Inferior parietal cortex (tissue), 1 donor: Measurements from ENCODE around the gene TNNI3.

ENCODE experiments used
- DNase-seq: peaks from one replicate; pipeline ENCODE4 v3.0.0-alpha.2; 2016; ENCODE audit errors: extremely low spot score

The TNNI3 gene

GRCh38 chr19:55147545-55148251, 9.8 kb downstream of the TNNI3 start:
- DNase-seq = no peak

- peak; percentile 20 for DNase-seq
These were observed 10.7 kb downstream of the TNNI3 start for GRCh38 chr19:55146705-55147273.

GRCh38 chr19:55146078-55146704, 11.3 kb downstream of the TNNI3 start:
- no peak for DNase-seq

DNA sequence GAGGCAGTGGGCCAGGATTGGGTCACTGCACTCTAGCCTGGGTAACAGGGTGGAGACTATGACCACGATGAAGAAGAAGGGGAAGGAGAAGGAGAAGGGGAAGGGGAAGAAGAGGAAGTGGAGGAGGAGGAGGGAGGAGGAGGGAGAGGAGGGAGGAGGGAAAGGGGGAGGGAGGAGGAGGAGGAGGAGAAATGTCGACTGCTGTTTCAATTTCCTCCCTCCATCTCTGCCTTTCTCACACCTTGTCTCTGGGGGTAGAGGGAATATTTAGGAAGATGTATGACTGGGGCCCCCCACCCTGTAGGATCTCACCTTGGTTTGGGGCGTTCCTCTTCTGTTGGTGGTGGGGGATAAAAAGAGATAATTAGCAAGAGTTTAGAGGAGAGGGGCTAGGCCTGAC, 12.3 kb downstream of the TNNI3 start:
- no peak for DNase-seq

- DNase-seq = no peak
These were observed 15.8 kb downstream of the TNNI3 start for GRCh38 chr19:55141696-55142095.

GRCh38 chr19:55137915-55138314, 19.6 kb downstream of the TNNI3 start:
- no peak for DNase-seq

DNA sequence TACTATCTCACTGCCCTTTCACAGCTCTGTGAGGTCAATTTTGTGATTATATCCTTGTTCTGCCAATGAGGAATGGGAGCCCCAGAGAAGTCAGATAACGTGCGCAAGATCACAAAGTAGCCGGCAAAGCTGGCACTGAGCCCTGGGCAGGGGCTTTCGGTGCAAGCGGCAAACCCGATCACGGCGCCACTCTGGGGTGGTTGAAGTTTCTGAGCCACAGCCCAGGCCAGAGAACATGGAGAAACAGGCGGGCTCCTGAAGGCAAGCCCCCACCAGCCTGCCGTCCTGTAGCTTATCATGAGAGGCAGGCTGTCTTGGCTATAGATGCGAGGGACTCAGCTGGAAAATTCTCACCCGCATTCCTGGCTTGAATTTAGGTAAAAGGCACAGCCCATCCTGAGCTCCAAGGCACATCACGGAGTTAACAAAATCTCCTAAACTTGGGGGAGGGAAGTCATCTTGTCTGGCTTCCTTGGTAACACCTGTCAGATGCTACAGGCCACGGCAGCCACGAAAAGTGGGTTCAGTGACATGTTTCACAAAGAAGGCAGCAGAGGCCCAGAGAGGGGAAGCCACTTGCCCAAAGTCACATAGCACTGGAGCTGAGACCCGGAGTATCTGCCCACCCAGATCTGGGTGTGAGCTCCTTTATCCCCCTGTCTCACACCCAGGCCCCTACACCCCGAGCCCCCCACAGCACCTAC, 21.0 kb downstream of the TNNI3 start:
- DNase-seq = no peak

DNA sequence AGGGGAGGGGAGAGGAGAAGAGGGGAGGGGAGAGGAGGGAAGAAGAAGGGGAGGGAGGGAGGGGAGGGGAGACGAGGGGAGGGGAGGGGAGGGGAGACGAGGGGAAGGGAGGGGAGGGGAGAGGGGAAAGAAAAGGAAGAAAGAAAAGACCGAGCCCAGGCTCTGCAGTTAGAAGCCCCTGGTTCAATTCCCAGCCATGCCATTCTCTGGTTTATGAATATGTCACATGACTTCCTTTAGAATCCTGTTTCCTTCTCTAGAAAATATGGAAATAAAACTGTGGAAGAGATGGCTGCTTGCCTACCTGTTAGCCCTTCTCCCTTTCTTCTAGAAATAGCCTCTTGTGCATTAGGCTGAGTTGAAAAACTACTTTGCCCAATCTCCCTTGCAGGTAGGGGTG, 22.8 kb downstream of the TNNI3 start:
- DNase-seq = no peak

DNA sequence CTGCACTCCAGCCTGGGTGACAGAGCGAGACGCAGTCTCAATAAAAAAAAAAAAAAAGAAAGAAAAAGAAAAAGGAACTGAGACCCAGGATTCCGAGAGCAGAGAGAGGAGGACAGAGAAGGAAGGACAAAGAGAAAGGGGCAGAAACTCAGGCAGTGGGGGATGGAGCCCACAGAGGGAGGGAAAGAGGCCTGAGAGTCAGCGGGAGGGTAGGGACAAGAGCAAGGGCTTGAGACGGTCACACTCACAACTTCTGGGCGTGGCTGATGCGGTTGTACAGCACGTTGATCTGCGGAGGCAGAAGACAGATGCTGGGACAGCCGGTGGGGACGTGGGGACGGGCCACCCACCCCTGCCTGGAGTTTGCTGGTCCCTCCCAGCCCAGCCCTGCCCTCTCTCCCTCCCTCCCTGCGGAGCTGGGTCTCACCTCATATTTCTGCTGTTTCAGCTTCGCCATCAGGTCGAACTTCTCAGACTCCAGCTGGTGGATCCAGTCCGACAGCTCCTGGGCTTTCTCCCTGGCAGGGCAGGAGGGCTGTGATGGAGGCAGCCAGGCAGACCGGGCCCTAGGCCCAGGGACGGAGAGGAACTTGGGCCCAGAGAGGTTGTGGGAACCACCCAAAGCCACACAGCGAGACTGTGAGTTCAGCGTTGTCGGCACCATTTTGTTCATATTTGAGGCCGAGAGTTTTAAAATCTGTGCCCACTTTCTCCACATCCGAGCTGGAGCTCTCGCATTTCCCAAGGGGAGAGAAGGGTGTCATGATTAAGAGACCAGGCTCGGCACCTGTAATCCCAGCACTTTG, 23.7 kb downstream of the TNNI3 start:
- no peak for DNase-seq

GRCh38 chr19:55132453-55133129, 24.9 kb downstream of the TNNI3 start:
- DNase-seq = no peak

GRCh38 chr19:55131421-55131820, 26.1 kb downstream of the TNNI3 start:
- no peak for DNase-seq

- no peak for DNase-seq
These were observed 38.5 kb downstream of the TNNI3 start for GRCh38 chr19:55119053-55119452.

DNA sequence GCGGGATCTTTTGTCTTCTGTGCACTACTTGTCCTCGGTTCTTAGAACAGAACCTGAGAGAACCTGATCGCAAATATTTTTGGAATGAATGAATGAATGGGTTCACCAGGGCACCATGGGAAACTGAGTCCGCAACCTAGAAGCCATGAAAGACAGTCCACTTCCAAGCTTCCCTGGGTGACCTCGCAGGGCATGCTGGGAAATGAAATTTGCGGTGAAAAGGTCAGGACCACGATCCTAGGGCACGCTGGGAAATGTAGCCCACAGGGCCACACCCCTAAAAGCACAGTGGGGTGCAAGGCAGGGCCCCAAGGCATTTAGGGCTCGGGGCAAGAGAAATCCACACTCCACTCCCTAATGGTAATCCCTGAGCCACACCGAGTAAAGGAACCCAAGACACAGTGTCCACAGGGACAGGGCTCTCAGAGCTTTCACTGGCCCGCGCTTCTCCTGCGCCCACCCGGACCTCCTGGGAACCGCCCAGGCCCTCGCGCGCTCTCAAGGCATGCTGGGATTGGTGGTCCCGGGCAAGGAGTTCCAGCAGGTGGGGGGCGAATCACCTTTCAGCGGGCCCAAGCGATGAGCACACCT, 39.0 kb downstream of the TNNI3 start:
- DNase-seq = peak; percentile 79

GRCh38 chr19:55117663-55118391, 39.7 kb downstream of the TNNI3 start:
- peak; percentile 99 for DNase-seq

DNA sequence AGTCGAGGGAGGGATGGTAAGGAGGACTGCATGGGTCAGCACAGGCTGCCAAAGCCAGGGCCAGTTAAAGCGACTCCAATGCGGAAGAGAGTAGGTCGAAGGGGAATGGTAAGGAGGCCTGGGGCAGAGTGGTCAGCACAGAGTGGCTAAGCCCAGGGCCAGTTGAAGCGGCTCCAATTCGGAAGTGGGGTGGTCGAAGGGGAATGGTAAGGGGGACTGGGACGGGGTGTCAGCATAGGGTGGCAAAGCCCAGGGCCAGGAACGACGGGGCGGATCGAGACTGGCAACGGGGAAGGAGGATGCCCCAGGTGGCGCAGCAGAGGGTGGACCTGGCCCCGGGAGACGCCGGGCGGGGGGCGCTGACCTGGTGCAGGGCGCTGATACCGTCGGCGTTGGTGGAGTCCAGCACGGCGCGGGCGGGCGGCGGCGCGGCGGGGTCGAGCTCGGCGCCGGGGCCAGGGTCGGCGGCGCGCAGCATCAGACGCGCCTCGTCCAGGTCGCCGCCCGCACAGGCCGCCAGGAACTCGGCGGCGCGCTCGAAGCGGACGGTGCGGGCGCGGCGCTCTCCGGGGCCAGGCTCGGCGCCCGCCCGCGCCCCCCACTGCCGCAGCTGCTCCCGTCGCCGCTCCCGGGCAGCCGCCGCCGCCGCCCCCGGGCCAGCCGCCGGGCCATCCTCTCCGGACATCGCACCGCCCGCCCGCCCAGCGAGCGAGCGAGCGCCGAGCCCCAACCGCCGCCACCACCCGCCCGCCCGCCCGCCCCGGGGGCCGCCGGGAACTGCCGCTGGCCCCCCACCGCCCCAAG, 40.5 kb downstream of the TNNI3 start, which contains the start of gene PPP1R12C:
TSS of gene PPP1R12C (minus strand) at position 779 of the 804 bp plus-strand sequence. CDS start at position 685, 94 bp downstream.
- DNase-seq = no peak

DNA sequence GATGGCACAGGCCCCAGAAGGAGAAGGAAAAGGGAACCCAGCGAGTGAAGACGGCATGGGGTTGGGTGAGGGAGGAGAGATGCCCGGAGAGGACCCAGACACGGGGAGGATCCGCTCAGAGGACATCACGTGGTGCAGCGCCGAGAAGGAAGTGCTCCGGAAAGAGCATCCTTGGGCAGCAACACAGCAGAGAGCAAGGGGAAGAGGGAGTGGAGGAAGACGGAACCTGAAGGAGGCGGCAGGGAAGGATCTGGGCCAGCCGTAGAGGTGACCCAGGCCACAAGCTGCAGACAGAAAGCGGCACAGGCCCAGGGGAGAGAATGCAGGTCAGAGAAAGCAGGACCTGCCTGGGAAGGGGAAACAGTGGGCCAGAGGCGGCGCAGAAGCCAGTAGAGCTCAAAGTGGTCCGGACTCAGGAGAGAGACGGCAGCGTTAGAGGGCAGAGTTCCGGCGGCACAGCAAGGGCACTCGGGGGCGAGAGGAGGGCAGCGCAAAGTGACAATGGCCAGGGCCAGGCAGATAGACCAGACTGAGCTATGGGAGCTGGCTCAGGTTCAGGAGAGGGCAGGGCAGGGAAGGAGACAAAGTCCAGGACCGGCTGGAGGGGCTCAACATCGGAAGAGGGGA, 41.2 kb downstream of the TNNI3 start:
- peak; percentile 64 for DNase-seq

DNA sequence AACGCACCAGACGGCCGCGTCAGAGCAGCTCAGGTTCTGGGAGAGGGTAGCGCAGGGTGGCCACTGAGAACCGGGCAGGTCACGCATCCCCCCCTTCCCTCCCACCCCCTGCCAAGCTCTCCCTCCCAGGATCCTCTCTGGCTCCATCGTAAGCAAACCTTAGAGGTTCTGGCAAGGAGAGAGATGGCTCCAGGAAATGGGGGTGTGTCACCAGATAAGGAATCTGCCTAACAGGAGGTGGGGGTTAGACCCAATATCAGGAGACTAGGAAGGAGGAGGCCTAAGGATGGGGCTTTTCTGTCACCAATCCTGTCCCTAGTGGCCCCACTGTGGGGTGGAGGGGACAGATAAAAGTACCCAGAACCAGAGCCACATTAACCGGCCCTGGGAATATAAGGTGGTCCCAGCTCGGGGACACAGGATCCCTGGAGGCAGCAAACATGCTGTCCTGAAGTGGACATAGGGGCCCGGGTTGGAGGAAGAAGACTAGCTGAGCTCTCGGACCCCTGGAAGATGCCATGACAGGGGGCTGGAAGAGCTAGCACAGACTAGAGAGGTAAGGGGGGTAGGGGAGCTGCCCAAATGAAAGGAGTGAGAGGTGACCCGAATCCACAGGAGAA, 42.0 kb downstream of the TNNI3 start:
- no peak for DNase-seq

- no peak for DNase-seq
These were observed 42.9 kb downstream of the TNNI3 start for GRCh38 chr19:55114566-55115145.
